GM19324 (cell line): Measurements from ENCODE around the gene CAPN12.

Source experiments
- ATAC-seq: cut with Tn5 transposase; IDR thresholded peaks from one replicate; pipeline ENCODE4 v1.9.1; 2021; ENCODE audit warnings: mild to moderate bottlenecking, moderate library complexity; ENCODE audit not compliant: unreplicated experiment, low FRiP score

CAPN12 gene

GRCh38 chr19:38698225-38699026, 45.8 kb downstream of the CAPN12 start:
- no peak for ATAC-seq

DNA sequence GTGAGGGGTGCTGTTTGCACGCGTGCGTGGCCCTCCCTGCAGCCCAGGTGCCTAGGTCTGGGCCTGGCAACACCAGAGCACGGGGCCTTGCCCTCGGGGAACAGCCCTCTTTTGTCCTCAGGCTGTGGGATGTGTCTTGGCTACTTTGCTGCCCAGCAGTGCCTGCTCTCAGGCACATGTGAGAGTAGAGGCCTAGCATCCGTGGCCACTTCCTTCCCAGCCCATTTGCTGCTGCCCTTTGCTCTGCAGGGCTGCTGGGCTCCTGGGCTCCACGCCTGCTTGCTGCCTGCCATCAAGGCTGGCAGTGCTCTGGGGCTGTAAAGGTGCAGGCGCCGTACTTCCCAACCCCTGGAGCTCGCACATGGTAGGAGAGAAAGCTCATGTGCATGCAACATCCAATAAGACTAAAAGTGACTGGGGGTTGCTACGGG, 46.6 kb downstream of the CAPN12 start:
- no peak for ATAC-seq

- no peak for ATAC-seq
Observed at GRCh38 chr19:38697197-38697596, 47.1 kb downstream of the CAPN12 start.

GRCh38 chr19:38696729-38697055, 47.6 kb downstream of the CAPN12 start:
- ATAC-seq, result no peak

DNA sequence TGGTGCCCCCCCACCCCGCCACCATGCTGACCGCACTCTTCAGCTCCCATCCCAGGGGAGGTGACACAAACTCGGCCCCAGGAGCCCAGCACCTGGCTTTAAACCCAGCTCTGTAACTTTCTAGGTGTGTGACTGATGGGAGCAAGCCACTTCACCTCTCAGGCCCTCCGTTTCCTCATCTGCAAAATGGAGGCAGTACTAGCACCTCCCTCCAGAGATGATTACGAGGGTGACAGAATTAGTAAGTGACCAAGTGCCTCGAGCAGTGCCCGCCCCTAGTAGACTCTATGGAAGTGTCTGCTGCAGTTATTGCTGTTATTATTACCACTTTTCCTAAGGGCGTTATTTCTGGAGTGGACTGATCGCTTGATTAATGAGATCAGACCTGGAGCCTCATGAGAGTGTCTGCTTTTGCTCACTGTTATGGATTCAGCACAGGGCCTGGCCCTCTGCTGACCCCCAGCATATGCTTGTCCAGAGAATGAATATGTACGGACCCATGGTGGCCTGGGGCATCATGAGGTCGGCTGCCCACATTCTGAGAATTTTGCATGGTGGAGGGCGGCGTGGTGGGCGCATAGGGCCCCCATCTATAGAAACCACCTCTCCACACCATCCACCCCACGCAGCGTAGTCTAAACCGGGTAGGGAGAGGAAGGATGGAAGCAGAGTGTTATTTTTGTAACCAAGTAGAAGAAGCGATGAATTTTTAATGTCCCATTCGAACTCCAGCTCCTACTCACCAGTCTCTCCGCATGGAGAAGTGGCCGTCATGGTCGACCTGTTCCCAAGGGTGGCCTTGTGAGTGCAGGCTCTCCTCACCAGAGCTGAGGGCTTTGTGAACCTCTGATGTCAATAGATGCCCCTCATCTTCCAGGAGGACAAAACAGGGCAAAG, 48.2 kb downstream of the CAPN12 start:
- ATAC-seq, result no peak

- ATAC-seq, result no peak
Observed at GRCh38 chr19:38695317-38695683, 49.0 kb downstream of the CAPN12 start.

DNA sequence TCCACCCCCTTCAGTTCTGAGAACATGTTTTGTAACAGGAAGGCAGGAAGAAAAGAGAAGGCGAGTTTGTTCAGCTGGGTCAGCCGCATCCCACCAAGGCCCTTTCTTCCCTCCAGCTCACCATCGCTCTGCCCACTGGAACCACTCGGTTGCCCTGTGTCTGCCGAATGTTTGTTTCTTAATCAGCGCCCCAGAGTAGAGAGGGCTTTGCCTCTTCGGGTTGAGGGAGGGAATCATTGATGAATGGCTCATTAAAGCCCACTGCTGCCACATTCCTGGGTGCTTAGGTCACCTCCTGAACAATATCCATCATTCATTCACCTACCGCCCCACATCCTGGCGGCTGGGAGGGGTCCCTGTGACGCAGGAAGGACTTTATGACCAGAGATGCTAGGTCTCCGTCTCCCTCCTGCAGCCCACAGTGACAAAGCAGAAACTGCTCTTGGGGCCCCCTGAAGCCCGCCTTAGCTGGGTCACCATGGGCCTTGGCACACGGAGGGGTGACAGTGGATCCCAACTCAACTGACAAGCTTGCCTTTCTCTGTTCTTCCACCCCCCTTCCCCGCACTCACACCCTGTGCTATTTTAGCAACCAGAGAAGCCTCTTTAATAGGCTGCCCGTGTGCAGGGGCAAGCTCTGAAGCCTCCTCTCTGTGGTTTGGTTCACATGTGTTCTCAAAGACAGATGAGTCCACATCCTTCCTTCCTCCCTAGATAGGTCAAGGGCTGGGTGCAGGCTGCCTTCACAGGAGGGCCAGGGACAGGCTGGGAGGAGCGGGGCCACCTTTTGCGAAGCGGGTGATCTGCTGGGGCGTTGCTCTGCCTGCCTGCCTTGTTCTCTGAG, 50.7 kb downstream of the CAPN12 start:
- no peak for ATAC-seq

DNA sequence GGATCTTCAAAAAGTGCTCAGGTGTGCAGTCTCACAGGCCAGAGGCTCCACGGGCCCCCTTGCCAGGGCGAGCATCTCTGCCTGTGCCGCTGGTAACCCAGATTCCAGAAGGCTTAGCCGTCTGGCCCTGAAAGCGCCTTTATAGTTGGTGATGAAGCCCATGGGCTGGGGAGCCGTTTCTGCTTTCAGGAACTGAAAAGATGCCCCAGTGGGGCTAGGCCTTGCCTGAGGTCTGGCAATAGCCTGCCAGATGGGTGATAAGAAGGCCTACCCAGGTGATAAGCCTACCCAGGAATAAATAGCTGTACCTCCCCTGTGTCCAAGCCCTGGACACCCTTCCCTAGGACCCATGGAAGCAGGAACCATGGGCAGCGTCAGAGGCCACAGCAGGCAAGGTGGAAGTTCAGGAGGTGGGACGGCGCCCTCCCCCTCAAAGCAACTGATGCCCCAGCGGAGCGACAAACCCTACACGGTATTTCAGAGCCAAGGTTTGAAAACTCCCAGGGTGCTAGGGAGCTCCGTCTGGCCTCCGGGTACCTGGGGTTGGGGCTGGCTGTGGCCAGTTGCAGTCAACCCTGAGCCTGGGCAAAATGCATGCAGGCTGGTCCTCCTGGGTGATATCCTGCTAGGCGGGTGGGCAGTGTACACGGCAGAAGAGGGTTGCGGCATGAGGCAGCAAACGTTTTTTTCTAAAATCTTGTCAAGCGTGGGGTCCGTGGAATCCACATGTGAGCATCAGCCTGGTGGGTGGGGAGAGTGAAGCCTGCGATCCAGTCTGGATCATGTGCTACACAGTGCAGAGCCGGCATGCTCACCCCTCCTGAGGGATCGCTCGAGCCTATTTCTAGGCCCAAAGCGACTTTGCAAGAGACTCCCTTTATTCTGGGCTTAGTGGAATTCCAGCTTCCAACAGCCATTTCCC, 51.6 kb downstream of the CAPN12 start:
- ATAC-seq, result no peak

DNA sequence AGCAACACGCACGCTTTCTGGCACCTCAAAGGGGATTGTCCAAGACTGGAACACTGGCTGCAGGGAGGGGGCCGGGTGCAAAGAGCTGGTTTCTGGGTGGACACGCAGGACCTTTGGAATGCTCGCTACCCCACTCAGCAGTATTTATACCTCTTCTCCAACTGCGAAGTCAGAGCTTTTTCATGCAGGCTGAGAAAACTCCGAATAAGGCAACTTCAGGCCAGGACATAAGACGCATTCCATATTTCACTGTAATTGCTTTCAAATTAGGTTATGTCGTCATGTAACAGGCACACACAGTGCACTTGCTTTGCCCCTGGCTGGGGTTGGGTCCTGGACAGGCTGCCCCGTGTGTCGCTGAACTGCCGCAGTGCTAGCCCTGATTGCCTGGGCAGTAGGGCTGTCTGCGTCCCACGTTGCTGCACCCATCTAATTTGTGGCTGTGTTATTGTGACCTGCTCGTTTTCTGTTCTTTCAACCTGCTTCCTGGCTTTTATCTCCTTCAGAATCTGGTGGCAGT, 52.3 kb downstream of the CAPN12 start:
- ATAC-seq, result no peak

DNA sequence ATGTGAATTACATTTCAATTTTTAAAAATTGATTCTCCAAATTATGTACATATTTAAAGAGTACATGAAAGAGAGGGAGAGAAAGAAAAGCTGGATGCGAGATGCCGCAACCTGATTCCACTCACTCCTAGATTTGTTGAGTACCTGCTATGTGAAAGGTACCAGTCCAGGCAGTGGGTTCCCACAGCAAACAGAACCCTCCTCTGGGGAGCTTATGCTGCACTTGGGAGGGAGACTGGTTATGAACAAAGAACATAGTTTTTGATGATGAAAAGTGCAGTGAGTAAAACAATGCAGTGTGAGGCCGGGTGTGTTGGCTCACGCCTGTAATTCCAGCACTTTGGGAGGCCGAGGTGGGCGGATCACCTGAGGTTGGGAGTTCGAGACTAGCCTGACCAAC, 53.4 kb downstream of the CAPN12 start:
- no peak for ATAC-seq

- ATAC-seq, result no peak
Observed at GRCh38 chr19:38690146-38690545, 54.1 kb downstream of the CAPN12 start.

- ATAC-seq, result no peak
Observed at GRCh38 chr19:38687837-38688378, 56.4 kb downstream of the CAPN12 start.

GRCh38 chr19:38686530-38686888, 57.8 kb downstream of the CAPN12 start:
- no peak for ATAC-seq

- ATAC-seq, result no peak
Observed at GRCh38 chr19:38685666-38686529, 58.4 kb downstream of the CAPN12 start.

GRCh38 chr19:38684862-38685665, 59.2 kb downstream of the CAPN12 start:
- no peak for ATAC-seq

DNA sequence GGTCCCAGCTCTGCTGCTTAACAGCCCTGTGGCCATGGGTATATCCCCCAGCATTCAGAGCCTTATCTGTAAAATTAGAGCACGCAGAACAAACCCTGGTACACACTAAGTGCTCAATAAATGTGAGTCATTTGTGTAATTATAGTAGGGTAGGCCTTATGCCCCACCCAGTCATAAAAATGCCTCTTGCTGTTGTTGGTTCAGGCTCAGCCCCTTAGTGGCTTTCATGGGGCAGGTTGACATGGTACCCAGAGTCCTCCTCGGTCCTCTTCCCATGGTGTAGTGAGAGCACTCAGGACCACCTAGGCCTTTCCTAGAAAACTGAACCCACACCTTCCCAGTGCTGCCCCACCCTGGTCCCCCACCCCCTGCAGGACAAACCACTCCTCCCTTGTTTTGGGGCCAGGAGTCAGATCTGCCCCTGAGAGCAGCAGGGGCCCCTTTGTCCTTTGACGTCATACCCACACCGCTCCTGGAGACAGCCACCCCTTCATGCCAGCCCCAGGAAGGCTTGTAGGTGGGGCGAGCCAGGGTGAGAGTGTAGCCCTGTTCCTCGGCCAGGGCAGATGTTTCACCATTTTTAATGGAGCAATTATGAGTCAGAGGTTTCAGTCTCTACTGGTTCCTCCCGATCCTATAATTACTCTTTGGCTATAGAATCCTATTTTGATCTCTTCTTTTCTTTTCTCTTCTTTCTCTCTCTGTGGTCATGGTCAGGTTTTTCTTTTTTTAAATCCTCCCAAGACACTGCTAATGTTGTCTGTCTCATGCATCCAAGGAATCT, 60.0 kb downstream of the CAPN12 start:
- ATAC-seq, result no peak
